NCI-H69 (cell line): ENCODE data around the gene CADM2.
A peak's percentile ranks its signal among the peaks of the same experiment; 100 is the strongest.

Source experiments
- DNase-seq: peaks from one replicate; lab custom pipeline; 2025; lab: John Stamatoyannopoulos, UW

CADM2 gene

GRCh38 chr3:84984429-84984828 lies 25.6 kb downstream of the CADM2 start:
- DNase-seq: peak; percentile 68

GRCh38 chr3:84985795-84986194 lies 27.0 kb downstream of the CADM2 start:
- no peak for DNase-seq

DNA sequence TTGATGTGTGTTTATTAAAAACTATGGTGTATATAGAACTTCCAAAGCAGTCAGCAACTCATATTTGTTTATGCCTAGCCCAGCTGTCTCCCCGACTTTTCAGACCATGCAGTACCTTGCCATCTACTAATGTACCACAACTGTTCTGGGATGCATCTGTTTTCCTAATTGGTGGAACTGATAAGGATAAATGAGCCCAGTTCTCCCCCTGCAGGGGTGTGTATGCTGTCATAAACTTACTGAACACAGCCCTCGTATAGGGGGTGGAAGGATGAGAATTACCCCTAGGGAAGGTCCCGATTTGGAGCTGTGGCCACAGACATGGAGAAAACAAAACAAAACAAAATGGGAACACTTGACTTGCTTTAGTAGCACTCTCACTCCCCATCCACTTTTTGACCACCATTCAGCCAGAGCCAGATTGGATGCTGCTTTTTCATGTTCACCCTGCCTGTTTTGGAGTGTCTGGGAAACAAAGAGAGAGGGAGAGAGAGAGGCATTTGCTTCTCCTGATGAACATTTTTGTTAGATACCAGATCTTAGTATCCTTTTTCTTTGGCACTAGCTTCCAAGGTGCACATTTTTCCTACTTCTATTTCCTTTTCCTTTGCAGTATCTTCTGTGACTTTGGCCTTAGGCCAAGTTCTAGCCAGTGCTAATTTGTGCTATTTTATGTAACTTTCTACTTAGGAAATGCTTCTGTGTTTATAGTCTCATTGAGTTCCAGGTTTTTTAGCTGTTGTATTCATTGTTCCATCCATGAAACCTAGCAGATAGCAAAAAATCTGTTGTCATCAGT lies 29.1 kb downstream of the CADM2 start:
- DNase-seq: peak; percentile 37

- no peak for DNase-seq
Observed at GRCh38 chr3:84989102-84989501, 30.3 kb downstream of the CADM2 start.

- no peak for DNase-seq
Observed at GRCh38 chr3:84991422-84991900, 32.7 kb downstream of the CADM2 start.

DNA sequence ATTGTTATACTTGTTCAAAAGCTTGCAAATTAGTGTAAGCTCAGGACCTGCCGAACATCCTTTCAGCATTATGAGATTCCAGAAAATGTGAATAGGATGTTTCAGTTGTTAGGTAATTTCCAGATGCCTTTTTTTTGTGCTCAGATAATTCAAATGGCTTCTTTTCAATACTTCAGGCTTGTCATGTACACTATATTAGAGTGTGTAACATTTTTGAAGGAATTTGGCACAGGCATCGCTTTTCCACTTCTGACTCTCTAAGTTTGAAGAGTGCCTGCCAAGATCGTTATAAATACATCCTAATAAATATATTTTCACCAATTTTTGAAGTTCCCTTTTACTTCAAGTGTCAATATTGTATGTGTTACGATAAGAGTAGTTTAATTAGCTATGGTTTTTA lies 35.2 kb downstream of the CADM2 start:
- DNase-seq: no peak

GRCh38 chr3:84998545-84998944 lies 39.8 kb downstream of the CADM2 start:
- DNase-seq: no peak

- DNase-seq: no peak
Observed at GRCh38 chr3:85003479-85003878, 44.7 kb downstream of the CADM2 start.

- DNase-seq: peak; percentile 4
Observed at GRCh38 chr3:85004147-85004546, 45.4 kb downstream of the CADM2 start.

DNA sequence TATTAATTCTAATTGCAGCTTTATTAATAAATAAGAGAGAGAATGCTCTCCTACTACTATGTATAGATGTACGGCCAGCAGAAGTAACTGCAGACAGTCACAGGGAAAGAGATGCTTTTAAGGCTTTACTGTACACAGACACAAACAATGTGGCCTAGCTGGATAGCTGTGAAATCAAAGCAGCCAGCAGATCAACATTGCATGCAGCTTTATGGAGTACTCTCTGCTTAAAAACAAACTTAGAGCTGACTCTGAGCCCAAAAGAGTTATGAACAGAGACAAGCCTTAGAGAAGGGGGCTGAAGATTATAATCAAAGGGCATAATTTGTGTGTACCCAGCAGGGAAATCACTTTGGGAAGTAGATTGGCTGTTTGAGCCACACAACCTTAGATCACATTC lies 47.2 kb downstream of the CADM2 start:
- peak; percentile 56 for DNase-seq

GRCh38 chr3:85007195-85008094 lies 48.7 kb downstream of the CADM2 start:
- DNase-seq: peak; percentile 10

DNA sequence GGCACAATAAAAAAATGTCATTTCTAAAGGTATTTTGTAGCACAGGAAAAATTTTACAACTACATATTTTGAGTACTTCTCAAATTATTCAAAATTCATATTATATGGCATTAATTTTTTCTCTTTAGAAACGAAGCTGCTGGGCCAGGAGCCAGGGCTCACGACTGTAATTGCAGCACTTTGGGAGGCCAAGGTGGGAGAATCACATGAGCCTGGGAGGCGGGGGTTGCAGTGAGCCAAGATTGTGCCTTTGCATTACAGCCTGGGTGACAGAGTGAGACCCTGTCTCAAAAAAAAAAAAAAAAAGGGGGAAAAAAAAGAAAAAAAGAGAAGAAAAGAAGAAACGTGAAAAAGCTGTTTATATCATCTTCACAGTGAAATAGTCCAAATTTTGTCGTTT lies 62.0 kb downstream of the CADM2 start:
- no peak for DNase-seq

GRCh38 chr3:85030052-85030451 lies 71.3 kb downstream of the CADM2 start:
- no peak for DNase-seq

DNA sequence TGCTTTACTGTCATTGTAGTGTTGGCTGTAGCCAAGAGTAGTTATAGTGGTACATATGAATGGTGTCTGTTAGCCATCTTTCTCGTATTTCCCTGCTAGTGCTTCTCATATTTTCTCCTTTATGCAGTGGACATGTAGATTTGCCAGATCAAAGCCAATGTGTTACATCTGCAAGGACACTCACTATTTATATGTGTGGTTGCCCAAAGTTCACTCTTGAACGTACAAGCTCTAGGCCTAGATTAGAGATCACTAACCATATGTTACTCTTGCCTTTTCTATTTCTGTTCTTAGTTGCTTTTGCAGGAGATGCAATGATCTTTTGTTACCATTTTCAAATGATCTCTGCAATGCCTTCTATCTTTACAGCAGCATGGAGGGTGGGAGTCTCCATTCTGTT lies 78.4 kb downstream of the CADM2 start:
- DNase-seq: no peak

- peak; percentile 56 for DNase-seq
Observed at GRCh38 chr3:85041001-85041400, 82.2 kb downstream of the CADM2 start.

DNA sequence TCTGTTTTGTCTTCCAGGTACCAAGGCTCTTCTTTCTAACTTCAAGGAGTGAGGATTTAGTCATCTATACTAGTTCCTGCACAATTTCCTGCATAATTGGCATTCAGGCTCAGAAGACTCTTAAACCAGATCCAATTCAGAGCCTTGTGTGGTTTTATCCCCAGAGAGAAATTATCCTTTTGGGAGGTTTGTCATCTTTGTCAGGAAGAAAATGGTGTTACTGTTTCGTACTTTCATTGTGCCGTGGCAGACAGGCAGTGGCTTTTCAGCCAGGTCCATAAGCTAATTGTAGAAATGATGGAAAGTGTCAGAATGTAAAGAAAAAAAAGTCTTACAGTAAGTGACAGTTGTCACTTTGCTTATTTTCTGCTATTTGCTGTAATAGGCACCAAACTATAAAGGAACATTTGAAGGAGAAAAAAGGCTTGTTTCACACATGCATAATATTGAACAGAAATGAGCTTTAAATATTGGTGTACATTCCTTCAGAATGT lies 82.8 kb downstream of the CADM2 start:
- DNase-seq: peak; percentile 28

DNA sequence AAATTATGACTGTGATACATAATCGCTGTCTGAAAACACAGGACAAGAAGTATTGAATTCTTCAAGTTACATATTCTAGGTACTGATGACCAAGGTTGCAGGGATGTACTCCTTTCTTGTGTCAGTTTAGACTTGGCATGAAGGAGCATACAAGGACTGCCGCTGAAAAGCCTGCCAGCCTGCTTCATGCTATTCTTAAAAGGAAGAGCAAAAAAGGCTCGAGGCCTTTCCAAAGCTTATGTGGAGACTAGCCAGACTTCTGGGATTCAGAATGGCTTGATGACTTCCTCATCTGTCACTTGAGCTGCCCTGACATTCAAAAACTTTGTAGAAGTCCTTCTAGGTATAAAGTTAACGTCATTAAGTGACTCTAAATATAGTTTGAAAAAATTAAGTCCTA lies 92.0 kb downstream of the CADM2 start:
- no peak for DNase-seq

DNA sequence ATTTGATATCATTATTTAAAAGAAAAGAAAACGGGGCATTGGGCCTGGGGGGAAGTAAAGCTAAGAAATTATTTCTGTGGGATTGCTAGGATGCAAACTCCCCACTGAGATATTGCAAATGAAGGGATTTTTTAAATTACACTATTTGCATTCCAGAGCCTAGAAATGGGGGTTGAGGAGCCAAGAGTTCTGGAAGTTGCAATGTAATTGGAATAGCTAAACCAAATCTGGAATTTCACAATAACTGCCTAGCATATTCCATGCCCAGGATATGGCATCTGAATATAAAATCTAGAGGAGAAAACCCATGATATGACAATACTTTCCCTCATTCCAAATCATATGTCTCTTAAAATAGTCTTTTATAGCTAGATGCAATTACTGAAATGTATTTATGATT lies 93.0 kb downstream of the CADM2 start:
- no peak for DNase-seq

DNA sequence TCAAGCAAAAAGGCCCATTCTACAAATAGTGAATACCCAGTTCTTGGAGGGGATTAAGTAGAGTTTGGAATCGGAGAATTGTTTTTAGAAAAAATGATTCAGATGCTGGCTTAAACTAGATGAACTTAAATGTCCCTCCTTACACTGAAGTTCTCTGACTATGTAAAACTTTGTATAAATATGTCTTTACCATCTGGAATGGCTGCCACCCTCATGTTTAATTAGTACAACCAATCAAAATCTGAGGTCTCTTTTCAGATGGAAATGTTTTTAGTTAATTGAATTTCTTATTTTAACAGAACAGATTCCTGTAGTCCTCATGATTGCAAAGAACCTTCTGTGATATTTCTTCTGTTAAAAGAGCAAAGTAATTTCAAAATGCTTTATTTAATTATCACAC lies 94.8 kb downstream of the CADM2 start:
- DNase-seq: no peak

- DNase-seq: no peak
Observed at GRCh38 chr3:85054579-85054978, 95.8 kb downstream of the CADM2 start.

DNA sequence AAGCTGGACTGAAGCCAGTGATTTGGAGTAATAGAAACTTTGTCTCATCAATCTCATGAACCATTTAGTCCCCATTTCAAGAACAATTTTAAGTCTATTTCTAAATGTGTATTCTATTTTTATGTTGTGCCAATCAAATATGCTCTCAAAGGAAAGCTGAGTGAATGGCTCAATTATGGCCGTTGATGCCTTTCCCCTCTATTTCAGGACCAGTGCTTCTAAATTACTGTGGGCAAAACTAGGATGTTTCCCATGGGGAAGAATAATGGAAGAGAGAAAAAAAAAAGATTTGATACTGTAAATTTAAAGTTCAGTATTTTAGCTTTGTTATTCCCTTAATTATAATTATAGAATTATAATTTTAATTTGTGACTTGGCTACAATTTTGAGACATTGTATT lies 110.1 kb downstream of the CADM2 start:
- DNase-seq: peak; percentile 21

DNA sequence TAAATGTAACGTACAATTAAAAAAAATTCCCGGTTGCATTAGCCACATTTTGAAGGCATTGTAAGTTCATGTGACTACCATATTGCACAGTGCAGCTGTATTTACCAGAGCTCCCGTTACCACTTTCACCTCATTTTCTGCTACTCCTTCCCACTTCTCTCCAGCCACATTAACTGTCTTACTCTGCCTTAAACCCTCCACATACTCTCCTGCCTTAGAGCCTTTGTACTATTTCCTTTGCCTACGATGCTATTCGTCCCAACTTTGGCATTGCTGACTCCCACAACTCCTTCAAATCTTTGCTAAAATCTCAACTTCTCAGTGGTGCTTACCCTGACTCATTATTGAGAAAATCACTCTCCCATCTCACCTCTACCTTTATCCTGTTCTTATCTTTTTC lies 115.2 kb downstream of the CADM2 start:
- no peak for DNase-seq

DNA sequence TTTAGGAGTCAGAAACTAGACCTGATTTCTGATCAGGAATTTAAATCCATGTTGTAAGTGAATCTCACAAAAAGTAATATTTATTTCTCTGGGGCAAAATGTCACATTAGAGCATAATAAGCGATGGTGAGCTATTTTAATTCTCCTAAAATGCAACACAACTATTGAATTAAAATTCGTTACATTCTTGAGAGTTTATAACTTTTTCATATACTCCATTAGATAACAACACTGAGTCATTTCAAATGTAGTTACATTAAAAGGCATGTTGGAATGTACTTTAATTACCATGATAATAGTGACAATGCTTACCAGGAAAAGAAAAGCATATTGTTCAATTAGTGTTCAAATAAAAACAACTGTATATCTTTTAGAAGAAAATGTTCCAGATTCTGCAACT lies 116.9 kb downstream of the CADM2 start:
- no peak for DNase-seq
